IPS-18c (cell line): Measurements from ENCODE around the gene PLEKHG1.

ENCODE experiments used
- H3K4me3 ChIP-seq: 2 replicates; pipeline ENCODE4 v1.7.0; 2013; ENCODE audit warnings: low read depth, mild to moderate bottlenecking, low read length, moderate library complexity; ENCODE audit not compliant: insufficient read depth
- H3K9me3 ChIP-seq: one replicate; pipeline ENCODE4 v1.6.1; 2013; ENCODE audit warnings: mild to moderate bottlenecking, low read length, moderate library complexity; ENCODE audit not compliant: control insufficient read depth, insufficient read depth

PLEKHG1 gene

GRCh38 chr6:150647051-150647450 lies 47.4 kb downstream of the PLEKHG1 start:
- Histone ChIP-seq H3K4me3 (no peak overlapping the region), H3K9me3 (no peaks in the 10 kb centered on the region)
